GM15510 (cell line): ENCODE measurements around the gene CRIM1.

Experiments used
- POLR2A ChIP-seq: IDR thresholded peaks from 3 replicates; pipeline ENCODE4 v1.6.1; 2011; ENCODE audit warnings: borderline replicate concordance; ENCODE audit not compliant: insufficient read length; ENCODE audit errors: extremely low read depth

CRIM1 gene

GRCh38 chr2:36554531-36554930, 199.0 kb downstream of the CRIM1 start:
- TF ChIP-seq POLR2A: no peak

GRCh38 chr2:36555789-36556188, 200.2 kb downstream of the CRIM1 start:
- no peak for TF ChIP-seq POLR2A

DNA sequence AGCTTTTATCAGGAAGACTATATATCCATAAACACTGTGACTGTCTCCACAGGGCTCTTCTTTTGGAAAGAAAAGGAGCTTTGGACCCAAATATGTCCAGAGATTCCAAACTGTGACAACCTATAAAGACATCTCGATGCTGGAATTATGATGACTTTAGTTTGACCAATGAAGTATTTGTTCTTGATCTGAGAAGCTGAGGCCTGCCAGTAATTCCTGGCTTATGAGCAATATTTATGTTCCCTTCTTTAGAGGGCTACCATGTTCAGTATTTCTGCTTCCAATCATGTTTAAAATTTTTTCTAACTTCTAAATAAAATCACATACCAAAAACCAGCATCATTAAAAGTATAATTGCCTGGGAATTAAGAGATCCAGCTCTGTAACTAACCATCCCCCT, 201.3 kb downstream of the CRIM1 start:
- no peak for TF ChIP-seq POLR2A

GRCh38 chr2:36559221-36559942, 203.8 kb downstream of the CRIM1 start:
- no peak for TF ChIP-seq POLR2A

DNA sequence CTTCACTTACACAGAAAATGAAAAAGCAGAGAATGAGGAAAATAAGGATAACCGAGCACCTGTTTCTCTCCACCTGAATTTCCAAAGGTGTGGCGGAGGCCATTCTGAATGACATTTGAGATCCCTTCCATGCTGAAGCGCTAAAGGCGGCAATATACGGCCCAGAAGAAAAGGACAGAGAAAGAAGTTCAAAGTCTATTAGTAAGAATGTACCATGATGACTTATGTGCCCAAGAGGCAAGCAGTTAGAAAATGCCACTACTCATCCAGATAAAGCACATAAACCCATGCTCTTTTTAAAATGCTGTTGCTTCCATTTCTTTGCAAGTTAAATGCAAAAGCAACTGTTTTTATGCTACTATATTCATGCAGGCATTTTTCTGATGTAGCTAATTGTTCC, 205.1 kb downstream of the CRIM1 start:
- no peak for TF ChIP-seq POLR2A

GRCh38 chr2:36561237-36561944, 205.8 kb downstream of the CRIM1 start:
- no peak for TF ChIP-seq POLR2A

DNA sequence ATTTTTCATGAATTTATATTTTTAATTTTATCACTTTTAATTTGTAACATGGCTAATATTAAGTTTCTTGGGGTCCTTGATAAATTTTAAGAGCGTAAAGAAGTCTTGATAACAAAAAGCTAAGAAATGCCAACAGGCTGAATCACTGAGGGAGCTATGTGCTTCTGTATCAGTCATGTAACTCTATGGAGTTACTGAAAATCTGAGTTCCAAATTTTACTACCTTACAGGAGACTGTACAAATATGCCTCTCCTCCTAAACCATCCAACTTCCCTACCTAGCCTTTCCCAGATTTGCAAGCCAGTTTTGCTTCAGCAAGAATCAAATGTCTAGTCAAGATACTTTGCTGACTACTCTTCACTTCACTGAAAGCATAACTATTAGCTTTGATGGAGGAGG, 206.7 kb downstream of the CRIM1 start:
- TF ChIP-seq POLR2A: no peak

- no peak for TF ChIP-seq POLR2A
These were observed 207.5 kb downstream of the CRIM1 start for GRCh38 chr2:36562973-36563532.

DNA sequence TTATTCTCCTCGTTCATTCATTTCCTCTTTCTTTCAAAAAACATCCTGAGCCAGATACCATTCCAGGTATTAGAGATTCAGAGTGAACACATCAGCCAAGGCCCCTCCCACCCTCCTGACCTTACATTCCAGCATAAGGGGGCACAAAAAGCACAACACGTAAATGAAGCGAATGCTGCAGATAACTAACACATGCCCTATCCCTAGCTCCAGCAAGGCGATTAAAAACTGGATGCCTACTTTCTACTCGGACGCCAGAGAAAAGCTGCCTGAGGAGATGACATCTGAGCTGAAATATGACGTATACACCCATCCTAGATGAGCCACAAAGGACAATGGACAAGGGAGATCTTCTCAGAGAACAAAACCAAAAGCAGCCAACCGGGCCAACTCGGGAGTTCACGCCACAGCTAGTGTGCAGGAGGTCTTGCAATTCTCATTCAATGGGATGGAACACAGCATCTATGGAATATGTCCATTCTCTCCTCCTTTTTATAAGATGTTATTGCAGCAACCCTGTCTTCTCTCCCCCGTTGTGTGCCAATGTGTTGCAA, 208.9 kb downstream of the CRIM1 start:
- no peak for TF ChIP-seq POLR2A

DNA sequence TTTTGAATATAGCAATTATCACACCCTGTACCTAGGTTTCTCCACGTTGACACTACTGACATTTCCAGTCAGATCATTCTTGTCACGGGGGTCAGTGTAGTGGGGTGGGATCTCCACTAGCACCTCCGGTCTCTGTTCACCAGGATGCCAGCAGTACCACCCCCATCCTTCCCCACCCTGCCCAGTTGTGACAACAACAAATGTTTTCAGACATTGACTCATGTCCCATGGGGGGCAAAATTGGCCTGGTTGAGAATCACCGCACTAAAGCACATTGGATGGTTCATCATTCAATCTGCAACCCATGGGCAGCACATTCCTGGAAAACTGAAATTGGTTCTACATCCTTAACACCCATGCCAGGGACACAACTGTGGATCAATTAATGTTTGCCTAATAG, 210.1 kb downstream of the CRIM1 start:
- TF ChIP-seq POLR2A: no peak

GRCh38 chr2:36566887-36567286, 211.3 kb downstream of the CRIM1 start:
- TF ChIP-seq POLR2A: no peak

- no peak for TF ChIP-seq POLR2A
These were observed 212.3 kb downstream of the CRIM1 start for GRCh38 chr2:36567711-36568408.

DNA sequence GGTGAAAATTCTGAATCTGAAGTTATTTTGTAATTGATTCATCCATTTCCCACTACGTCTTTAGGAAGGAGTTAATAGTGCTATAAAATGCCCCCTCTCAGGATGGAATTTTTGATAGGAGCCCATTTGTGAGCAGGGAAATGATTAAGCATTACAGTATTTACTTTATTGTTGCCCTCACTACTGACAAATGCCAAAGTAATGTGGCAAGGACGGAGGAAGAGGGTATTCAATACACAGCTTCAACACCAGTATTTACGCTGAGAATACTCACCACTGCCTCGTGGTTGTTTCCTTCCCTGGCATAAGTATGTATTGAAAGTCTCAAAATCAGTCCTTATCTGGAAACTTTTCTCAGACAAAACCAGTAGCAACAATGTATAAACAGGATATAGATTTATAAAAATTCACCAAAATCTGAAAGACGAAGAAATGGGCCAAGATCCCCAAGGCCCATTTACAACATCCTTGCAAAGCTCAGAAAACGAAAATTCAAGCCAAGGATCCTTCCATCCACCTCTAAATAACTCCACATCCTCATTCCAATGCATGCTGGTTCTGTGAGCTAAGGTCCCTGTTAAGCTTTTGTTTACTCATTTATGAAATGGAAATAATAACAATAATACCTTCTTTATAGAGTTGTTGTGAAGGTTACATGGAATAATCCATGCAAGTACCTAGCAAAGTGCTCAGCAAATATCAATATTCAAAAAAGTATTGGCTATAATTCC, 213.1 kb downstream of the CRIM1 start:
- TF ChIP-seq POLR2A: no peak

GRCh38 chr2:36569267-36569856, 213.8 kb downstream of the CRIM1 start:
- no peak for TF ChIP-seq POLR2A
